Esophagus muscularis mucosa (tissue), 4 donors: Measurements from ENCODE around the gene ELOF1.

Experiments used
- EP300 ChIP-seq: sonication (generic); formaldehyde crosslinking; IDR thresholded peaks from one replicate; pipeline ENCODE4 v1.6.1; 2017; ENCODE audit warnings: antibody characterized with exemption
- POLR2A ChIP-seq: fragments of 450-650 bp; IDR thresholded peaks from one replicate; pipeline ENCODE4 v1.6.1; 2017; ENCODE audit warnings: antibody characterized with exemption, moderate library complexity, mild to moderate bottlenecking, low read depth
- POLR2AphosphoS5 ChIP-seq, 2 donors: sonication (generic); formaldehyde crosslinking; IDR thresholded peaks; one replicate each; pipeline ENCODE4 v1.6.1; 2017; ENCODE audit warnings: antibody characterized with exemption in 2 of 2
- TF ChIP-seq, protein P1 (sequence below), 3 experiments: fragments of 200-600 bp in 2 of 3; fragments of 450-650 bp in 1 of 3; sonication (generic) in 2 of 3; IDR thresholded peaks; one replicate each; pipeline ENCODE4 v1.5.1; 2017 to 2019; ENCODE audit warnings: antibody characterized with exemption in 3 of 3, mild to moderate bottlenecking in 2 of 3, moderate library complexity in 1 of 3

DNA sequence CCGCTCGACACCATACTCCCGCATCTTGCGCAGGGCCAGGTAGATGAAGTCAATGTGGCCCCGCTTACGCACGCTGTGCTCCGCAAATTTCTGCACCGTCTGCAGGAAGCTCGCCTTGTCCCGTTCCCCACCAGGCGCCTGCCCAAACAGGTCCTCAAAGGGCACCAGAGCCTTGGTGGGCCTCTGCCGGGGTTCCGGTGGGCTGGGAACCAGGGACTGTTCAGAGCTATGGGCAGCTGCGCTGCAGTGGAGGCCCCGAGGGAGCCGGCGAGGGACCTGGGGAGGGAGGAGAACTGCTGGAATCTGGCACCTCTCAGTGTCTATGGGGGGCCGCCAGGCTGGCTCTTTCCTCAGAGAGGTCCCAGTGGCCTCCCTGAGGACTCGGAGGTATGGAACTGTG, 45.1 kb downstream of the ELOF1 start:
- TF ChIP-seq, protein P1, sequence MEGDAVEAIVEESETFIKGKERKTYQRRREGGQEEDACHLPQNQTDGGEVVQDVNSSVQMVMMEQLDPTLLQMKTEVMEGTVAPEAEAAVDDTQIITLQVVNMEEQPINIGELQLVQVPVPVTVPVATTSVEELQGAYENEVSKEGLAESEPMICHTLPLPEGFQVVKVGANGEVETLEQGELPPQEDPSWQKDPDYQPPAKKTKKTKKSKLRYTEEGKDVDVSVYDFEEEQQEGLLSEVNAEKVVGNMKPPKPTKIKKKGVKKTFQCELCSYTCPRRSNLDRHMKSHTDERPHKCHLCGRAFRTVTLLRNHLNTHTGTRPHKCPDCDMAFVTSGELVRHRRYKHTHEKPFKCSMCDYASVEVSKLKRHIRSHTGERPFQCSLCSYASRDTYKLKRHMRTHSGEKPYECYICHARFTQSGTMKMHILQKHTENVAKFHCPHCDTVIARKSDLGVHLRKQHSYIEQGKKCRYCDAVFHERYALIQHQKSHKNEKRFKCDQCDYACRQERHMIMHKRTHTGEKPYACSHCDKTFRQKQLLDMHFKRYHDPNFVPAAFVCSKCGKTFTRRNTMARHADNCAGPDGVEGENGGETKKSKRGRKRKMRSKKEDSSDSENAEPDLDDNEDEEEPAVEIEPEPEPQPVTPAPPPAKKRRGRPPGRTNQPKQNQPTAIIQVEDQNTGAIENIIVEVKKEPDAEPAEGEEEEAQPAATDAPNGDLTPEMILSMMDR (IDR thresholded peaks at IDR 0.05): no peak
- TF ChIP-seq POLR2AphosphoS5 (IDR thresholded peaks at IDR 0.05): no peak
- no peak for TF ChIP-seq POLR2A
- TF ChIP-seq EP300: no peak
